Neural cell (in vitro differentiated cells): Measurements from ENCODE around the gene MTR. TPM values are rescaled to one million over a fixed set of nuclear protein-coding genes. Genes with fewer than 3 reads are reported as not detected.

Experiments used
- H2AFZ ChIP-seq: fragments of 200-600, 300-800 bp; sonication (generic), shearing (Covaris generic); 2 replicates; pipeline ENCODE4 v1.6.0; 2014; ENCODE audit warnings: low read depth, mild to moderate bottlenecking, antibody characterized with exemption, low read length, moderate library complexity
- H3F3A ChIP-seq: fragments of 200-600 bp; shearing (Covaris generic); 2 replicates; pipeline ENCODE4 v1.6.1; 2016; ENCODE audit warnings: mild to moderate bottlenecking, moderate library complexity, mixed read lengths, antibody characterized with exemption, low read length; ENCODE audit not compliant: insufficient read depth, poor library complexity, severe bottlenecking
- H3K27ac ChIP-seq: fragments of 200-600, 300-800 bp; sonication (generic), shearing (Covaris generic); 2 replicates; pipeline ENCODE4 v1.5.1; 2014; ENCODE audit warnings: mild to moderate bottlenecking, low read length, moderate library complexity
- H3K27me3 ChIP-seq: fragments of 300-800, 200-600 bp; sonication (generic), shearing (Covaris generic); 2 replicates; pipeline ENCODE4 v1.6.0; 2014; ENCODE audit warnings: mild to moderate bottlenecking, low read depth, low read length, moderate library complexity; ENCODE audit not compliant: insufficient read depth
- H3K36me3 ChIP-seq: fragments of 300-800, 200-600 bp; sonication (generic), shearing (Covaris generic); 2 replicates; pipeline ENCODE4 v1.5.1; 2014; ENCODE audit warnings: mild to moderate bottlenecking, antibody characterized with exemption, low read length, moderate library complexity; ENCODE audit not compliant: insufficient read depth
- H3K4me2 ChIP-seq: fragments of 300-800, 200-600 bp; sonication (generic), shearing (Covaris generic); 2 replicates; pipeline ENCODE4 v1.6.0; 2014; ENCODE audit warnings: mild to moderate bottlenecking, low read length
- H3K4me3 ChIP-seq: fragments of 300-800, 200-600 bp; sonication (generic), shearing (Covaris generic); 2 replicates; pipeline ENCODE4 v1.5.1; 2014; ENCODE audit warnings: mild to moderate bottlenecking, low read length, moderate library complexity
- H3K79me2 ChIP-seq: fragments of 200-600 bp; shearing (Covaris generic); replicated peaks from 2 replicates; pipeline ENCODE4 v1.6.0; 2014; ENCODE audit warnings: mild to moderate bottlenecking, low read length, moderate library complexity; ENCODE audit not compliant: insufficient read depth
- H3K9ac ChIP-seq: fragments of 300-800, 200-600 bp; sonication (generic), shearing (Covaris generic); 2 replicates; pipeline ENCODE4 v1.6.1; 2016; ENCODE audit warnings: mild to moderate bottlenecking, low read length, mixed read lengths
- H3K9me2 ChIP-seq: fragments of 200-600 bp; shearing (Covaris generic); 2 replicates; pipeline ENCODE4 v1.6.1; 2016; ENCODE audit warnings: mild to moderate bottlenecking, low read length, mixed read lengths; ENCODE audit not compliant: insufficient read depth
- H3K9me3 ChIP-seq: fragments of 200-600, 300-800 bp; sonication (generic), shearing (Covaris generic); 2 replicates; pipeline ENCODE4 v1.6.1; 2016; ENCODE audit warnings: mild to moderate bottlenecking, mixed run types, low read length, moderate library complexity, mixed read lengths
- H4K20me1 ChIP-seq: fragments of 200-600 bp; shearing (Covaris generic); 2 replicates; pipeline ENCODE4 v1.6.1; 2016; ENCODE audit warnings: mild to moderate bottlenecking, mixed run types; ENCODE audit not compliant: insufficient read depth
- CTCF ChIP-seq: fragments of 450-650 bp; IDR thresholded peaks from 2 replicates; pipeline ENCODE4 v1.5.1; 2014; ENCODE audit warnings: antibody characterized with exemption, mild to moderate bottlenecking, moderate library complexity; ENCODE audit not compliant: poor library complexity, severe bottlenecking
- EP300 ChIP-seq: fragments of 450-650 bp; conservative IDR thresholded peaks from 2 replicates; pipeline ENCODE4 v1.6.1; 2014; ENCODE audit warnings: antibody characterized with exemption, mild to moderate bottlenecking, moderate library complexity; ENCODE audit not compliant: poor library complexity, severe bottlenecking
- EZH2 ChIP-seq: fragments of 200-600, 300-800 bp; shearing (Covaris generic), sonication (generic); IDR thresholded peaks from 2 replicates; pipeline ENCODE4 v1.6.1; 2014; ENCODE audit warnings: antibody characterized with exemption, low read length, borderline replicate concordance, mild to moderate bottlenecking; ENCODE audit not compliant: insufficient read depth, poor library complexity, severe bottlenecking
- MXI1 ChIP-seq: fragments of 450-650 bp; conservative IDR thresholded peaks from 2 replicates; pipeline ENCODE4 v1.6.1; 2014; ENCODE audit warnings: antibody characterized with exemption, mild to moderate bottlenecking; ENCODE audit not compliant: poor library complexity, severe bottlenecking
- POLR2AphosphoS5 ChIP-seq: IDR thresholded peaks from 2 replicates; pipeline ENCODE4 v1.6.1; 2012
- RAD21 ChIP-seq: fragments of 450-650 bp; conservative IDR thresholded peaks from 2 replicates; pipeline ENCODE4 v1.6.1; 2014; ENCODE audit warnings: antibody characterized with exemption, mild to moderate bottlenecking, moderate library complexity
- REST ChIP-seq: IDR thresholded peaks from 2 replicates; pipeline ENCODE4 v1.6.1; 2012; ENCODE audit warnings: borderline replicate concordance
- SMC3 ChIP-seq: fragments of 450-650 bp; conservative IDR thresholded peaks from 2 replicates; pipeline ENCODE4 v1.6.1; 2014; ENCODE audit warnings: antibody characterized with exemption, mild to moderate bottlenecking, moderate library complexity; ENCODE audit not compliant: poor library complexity
- TAF1 ChIP-seq: IDR thresholded peaks from 2 replicates; pipeline ENCODE4 v1.6.1; 2012; ENCODE audit warnings: low read depth
- polyA plus RNA-seq: library from polyadenylated mRNA; depleted of rRNA; stranded (reverse); fragments of >200 nt; gene quantifications from 2 replicates; pipeline ENCODE4 v1.2.3, GENCODE V29; 2014

Gene MTR
- polyA plus RNA-seq, 1 donor from 2014 or later: 14.1 TPM

GRCh38 chr1:236845830-236846229 is 50.7 kb downstream of the MTR start:
- Histone ChIP-seq H3K79me2 (no peaks in the 10 kb centered on the region), H2AFZ (no peak overlapping the region), H3K27me3 (no peaks in the 10 kb centered on the region), H3F3A (no peaks in the 10 kb centered on the region), H3K27ac (no peak overlapping the region), H3K36me3 (no peaks in the 10 kb centered on the region), H3K9ac (no peak overlapping the region), H4K20me1 (no peaks in the 10 kb centered on the region), H3K4me2 (no peak overlapping the region), H3K4me3 (no peak overlapping the region), H3K9me2 (no peaks in the 10 kb centered on the region), H3K9me3 (no peaks in the 10 kb centered on the region)
- TF ChIP-seq EP300 (no peak), TAF1 (no peak), EZH2 (no peak), REST (no peak), RAD21 (no peak), POLR2AphosphoS5 (no peak), CTCF (no peak), MXI1 (no peak), SMC3 (no peak)

- no peaks in the 10 kb centered on the region for H3K9me3 ChIP-seq
- no peaks in the 10 kb centered on the region for H3F3A ChIP-seq
- no peak overlapping the region for H2AFZ ChIP-seq
- H3K4me2 ChIP-seq: no peak overlapping the region
- H3K9me2 ChIP-seq: no peaks in the 10 kb centered on the region
- no peak for TF ChIP-seq CTCF
- no peak for TF ChIP-seq EZH2
- TF ChIP-seq EP300: no peak
- TF ChIP-seq RAD21: no peak
- TF ChIP-seq TAF1: no peak
- no peak for TF ChIP-seq MXI1
- TF ChIP-seq REST: no peak
- no peak for TF ChIP-seq POLR2AphosphoS5
- no peak for TF ChIP-seq SMC3
- no peak overlapping the region for H3K27ac ChIP-seq
- no peaks in the 10 kb centered on the region for H3K36me3 ChIP-seq
- no peak overlapping the region for H3K9ac ChIP-seq
- no peak overlapping the region for H3K4me3 ChIP-seq
- no peaks in the 10 kb centered on the region for H3K27me3 ChIP-seq
- no peaks in the 10 kb centered on the region for H4K20me1 ChIP-seq
- no peaks in the 10 kb centered on the region for H3K79me2 ChIP-seq
These were observed 53.3 kb downstream of the MTR start for GRCh38 chr1:236848274-236848923.
